HepG2 (cell line): ENCODE results near the gene RCOR1. TPM values are rescaled to one million over a fixed set of nuclear protein-coding genes. Genes with fewer than 3 reads are reported as not detected.
A peak's percentile ranks its signal among the peaks of the same experiment; 100 is the strongest.

Experiments
- ATAC-seq: fragments of 200-7000 bp; cut with Tn5 transposase; 3 replicates; pipeline ENCODE4 v1.9.1; 2020; ENCODE audit warnings: mild to moderate bottlenecking, moderate library complexity
- BruUV-seq: library from RNA; stranded (reverse); fragments of 400-500 nt; replicated peaks from 2 replicates; lab custom pipeline; 2021; lab: Mats Ljungman, UMichigan
- CTCF ChIA-PET: fragments of 300-600 bp; formaldehyde crosslinking; extraction: SDS; loops from one replicate; lab custom pipeline; 2021; ENCODE audit warnings: low total read pairs, inconsistent platforms, low intra/inter-chr PET ratio; lab: Yijun Ruan, JAX
- POLR2A ChIA-PET: fragments of 350-600 bp; sonication (Branson Sonifier 250); formaldehyde crosslinking; loops from one replicate; lab custom pipeline; 2020; ENCODE audit warnings: antibody characterized with exemption, inconsistent platforms; lab: Yijun Ruan, JAX
- DNase-seq: peaks from one replicate; pipeline ENCODE4 v3.0.0-alpha.2; 2015; ENCODE audit warnings: low spot score
- FAIRE-seq: peaks from 3 replicates; lab custom pipeline; 2011; peaks lifted over from hg19 to GRCh38; lab: Jason Lieb, UNC
- H2AFZ ChIP-seq: one replicate; pipeline ENCODE4 v1.6.1; 2011; ENCODE audit warnings: low read length, inconsistent platforms
- H3K27ac ChIP-seq: fragments of 300-600 bp; 3 replicates; pipeline ENCODE4 v1.8.0; 2011; ENCODE audit warnings: mixed run types, mild to moderate bottlenecking, mixed read lengths, low read length, inconsistent platforms; ENCODE audit not compliant: insufficient read depth; ENCODE audit errors: extremely low read length
- H3K27me3 ChIP-seq, 2 experiments: fragments of 200-600 bp in 1 of 2; 2 replicates in 1 of 2; 3 replicates in 1 of 2; pipeline versions ENCODE4 v1.6.0 to v1.8.0; 2011; ENCODE audit warnings: low read length in 2 of 2, mild to moderate bottlenecking in 2 of 2, moderate library complexity in 2 of 2, inconsistent platforms in 1 of 2; ENCODE audit not compliant: insufficient read depth in 2 of 2, control insufficient read depth in 1 of 2
- H3K36me3 ChIP-seq, 2 experiments: fragments of 200-600 bp in 1 of 2; replicated peaks in 1 of 2; 2 replicates in 1 of 2; 3 replicates in 1 of 2; pipeline versions ENCODE4 v1.5.1 to v1.8.0; 2011; ENCODE audit warnings: low read length in 2 of 2, inconsistent platforms in 1 of 2; ENCODE audit not compliant: insufficient read depth in 2 of 2, control insufficient read depth in 1 of 2
- H3K4me1 ChIP-seq: 2 replicates; pipeline ENCODE4 v1.5.1; 2012; ENCODE audit warnings: low read length, inconsistent platforms; ENCODE audit not compliant: insufficient read depth
- H3K4me2 ChIP-seq: 2 replicates; pipeline ENCODE4 v1.6.0; 2011; ENCODE audit warnings: low read depth, low read length, inconsistent platforms
- H3K4me3 ChIP-seq, 3 experiments: fragments of 200-600 bp in 1 of 3; sonication (generic), shearing (Covaris generic) in 1 of 3; replicated peaks in 1 of 3; 2 replicates each; pipeline ENCODE4 v1.5.1; 2011 to 2016; ENCODE audit warnings: low read length in 3 of 3, inconsistent platforms in 2 of 3, low read depth in 2 of 3, mild to moderate bottlenecking in 2 of 3, control low read depth in 1 of 3, mixed read lengths in 1 of 3; ENCODE audit not compliant: insufficient read depth in 1 of 3
- H3K79me2 ChIP-seq: one replicate; pipeline ENCODE4 v1.6.1; 2011; ENCODE audit warnings: low read length, inconsistent platforms; ENCODE audit not compliant: insufficient read depth
- H3K9ac ChIP-seq: 2 replicates; pipeline ENCODE4 v1.6.0; 2011; ENCODE audit warnings: mild to moderate bottlenecking, low read depth, low read length, inconsistent platforms; ENCODE audit not compliant: insufficient read depth
- H3K9me3 ChIP-seq: 2 replicates; pipeline ENCODE4 v1.5.1; 2012; ENCODE audit warnings: mild to moderate bottlenecking, low read length
- H4K20me1 ChIP-seq: 2 replicates; pipeline ENCODE4 v1.6.0; 2011; ENCODE audit warnings: inconsistent platforms, mild to moderate bottlenecking, low read length, moderate library complexity; ENCODE audit not compliant: insufficient read depth
- BORCS8-MEF2B ChIP-seq: sonication (generic); formaldehyde crosslinking; IDR thresholded peaks from 2 replicates; pipeline ENCODE4 v1.8.0; 2022; ENCODE audit warnings: mild to moderate bottlenecking, missing genetic modification reagents
- GATA4 ChIP-seq: sonication (generic); IDR thresholded peaks from 2 replicates; pipeline ENCODE4 v1.6.1; 2016; ENCODE audit warnings: antibody characterized with exemption, low read depth, borderline replicate concordance
- HMG20B ChIP-seq: conservative IDR thresholded peaks from 2 replicates; pipeline ENCODE4 v1.6.1; 2016; ENCODE audit warnings: missing genetic modification reagents, missing compliant biosample characterization
- HOXA3 ChIP-seq: sonication (generic); formaldehyde crosslinking; IDR thresholded peaks from 2 replicates; pipeline ENCODE4 v1.5.0; 2020; ENCODE audit warnings: missing genetic modification reagents
- HOXA7 ChIP-seq: sonication (generic); formaldehyde crosslinking; IDR thresholded peaks from 2 replicates; pipeline ENCODE4 v1.8.1; 2022; ENCODE audit warnings: mild to moderate bottlenecking, missing genetic modification reagents, moderate library complexity
- NCOA2 ChIP-seq: sonication (generic); formaldehyde crosslinking; IDR thresholded peaks from 2 replicates; pipeline ENCODE4 v1.8.0; 2022; ENCODE audit warnings: inconsistent platforms
- RFX3 ChIP-seq: IDR thresholded peaks from 2 replicates; pipeline ENCODE4 v1.6.1; 2016; ENCODE audit warnings: missing biosample characterization, missing genetic modification reagents
- SMAD3 ChIP-seq: sonication (generic); formaldehyde crosslinking; IDR thresholded peaks from 2 replicates; pipeline ENCODE4 v1.4.0; 2020; ENCODE audit warnings: missing genetic modification reagents
- TCF7 ChIP-seq: sonication (generic); IDR thresholded peaks from 2 replicates; pipeline ENCODE4 v1.6.1; 2016; ENCODE audit warnings: antibody characterized with exemption, low read depth
- YY1 ChIP-seq: IDR thresholded peaks from 2 replicates; pipeline ENCODE4 v1.6.1; 2011; ENCODE audit warnings: low read length, low read depth, moderate library complexity, mild to moderate bottlenecking; ENCODE audit not compliant: insufficient read depth, insufficient replicate concordance
- ZNF331 ChIP-seq: sonication (generic); formaldehyde crosslinking; IDR thresholded peaks from 2 replicates; pipeline ENCODE4 v1.4.0; 2020; ENCODE audit warnings: missing genetic modification reagents
- ZNF598 ChIP-seq: sonication (generic); formaldehyde crosslinking; IDR thresholded peaks from 2 replicates; pipeline ENCODE4 v1.5.1; 2020; ENCODE audit warnings: mild to moderate bottlenecking, missing genetic modification reagents, borderline replicate concordance
- ZSCAN29 ChIP-seq: sonication (generic); formaldehyde crosslinking; conservative IDR thresholded peaks from 2 replicates; pipeline ENCODE4 v1.4.0; 2020; ENCODE audit warnings: mild to moderate bottlenecking, missing genetic modification reagents
- WGBS: methylation state at CpG from one replicate; pipeline ENCODE4 v1.1.6; 2017; ENCODE audit warnings: low lambda C conversion rate; 5-methylcytosine and 5-hydroxymethylcytosine counted together
- in situ Hi-C: cut with HindIII; loops from 2 replicates; pipeline ENCODE4 v1.10.0; 2017; ENCODE audit warnings: low pct_unique_long_range_greater_than_20kb; ENCODE audit not compliant: extremely low pct_ligation_motif_present
- intact Hi-C: fragments of 100-400 bp; cut with micrococcal nuclease; formaldehyde crosslinking; loops from one replicate; pipeline ENCODE4 v1.10.0; 2022; ENCODE audit not compliant: unreplicated experiment
- polyA plus RNA-seq, 8 experiments: library from polyadenylated mRNA; depleted of rRNA in 3 of 8; stranded (reverse) in 7 of 8; unstranded in 1 of 8; fragments of >200 nt; fragmentation: Illumina TruSeq in 4 of 8; extraction: Trizol in 4 of 8; gene quantifications; 2 replicates each; pipeline versions ENCODE4 v1.2.1 to v1.2.3, GENCODE V29; 2011 to 2016; ENCODE audit warnings: low read depth in 4 of 8, missing spikeins in 1 of 8, mixed read lengths in 1 of 8; ENCODE audit not compliant: insufficient read depth in 1 of 8
- total RNA-seq, 5 experiments: library from RNA; depleted of rRNA; stranded (reverse); fragments of >200 nt; fragmentation: Illumina TruSeq; extraction: Trizol; gene quantifications; 2 replicates each; pipeline ENCODE4 v1.2.3, GENCODE V29; 2016; ENCODE audit warnings: low read depth in 1 of 5
- TF ChIP-seq, protein P1 (sequence below): sonication (generic); formaldehyde crosslinking; IDR thresholded peaks from 2 replicates; pipeline ENCODE4 v1.9.0; 2021; ENCODE audit warnings: missing genetic modification reagents, mild to moderate bottlenecking, borderline replicate concordance
- TF ChIP-seq, protein P2 (sequence below): sonication (generic); formaldehyde crosslinking; IDR thresholded peaks from 2 replicates; pipeline ENCODE4; 2020; ENCODE audit warnings: missing genetic modification reagents, mild to moderate bottlenecking, borderline replicate concordance
- TF ChIP-seq, protein P3 (sequence below): sonication (generic); formaldehyde crosslinking; IDR thresholded peaks from 2 replicates; pipeline ENCODE4 v1.4.0; 2020; ENCODE audit warnings: missing genetic modification reagents, low read depth, mild to moderate bottlenecking, borderline replicate concordance
- TF ChIP-seq, protein P4 (sequence below): sonication (generic); formaldehyde crosslinking; IDR thresholded peaks from 2 replicates; pipeline ENCODE4 v1.8.0; 2022; ENCODE audit warnings: low read depth, missing genetic modification reagents

RCOR1 gene
- total and polyA plus RNA-seq, 2 of the 13 experiments (the other 11 are each of a cell fraction or from before 2014, with no cell fraction given), result 10.2 to 11.1 TPM

DNA sequence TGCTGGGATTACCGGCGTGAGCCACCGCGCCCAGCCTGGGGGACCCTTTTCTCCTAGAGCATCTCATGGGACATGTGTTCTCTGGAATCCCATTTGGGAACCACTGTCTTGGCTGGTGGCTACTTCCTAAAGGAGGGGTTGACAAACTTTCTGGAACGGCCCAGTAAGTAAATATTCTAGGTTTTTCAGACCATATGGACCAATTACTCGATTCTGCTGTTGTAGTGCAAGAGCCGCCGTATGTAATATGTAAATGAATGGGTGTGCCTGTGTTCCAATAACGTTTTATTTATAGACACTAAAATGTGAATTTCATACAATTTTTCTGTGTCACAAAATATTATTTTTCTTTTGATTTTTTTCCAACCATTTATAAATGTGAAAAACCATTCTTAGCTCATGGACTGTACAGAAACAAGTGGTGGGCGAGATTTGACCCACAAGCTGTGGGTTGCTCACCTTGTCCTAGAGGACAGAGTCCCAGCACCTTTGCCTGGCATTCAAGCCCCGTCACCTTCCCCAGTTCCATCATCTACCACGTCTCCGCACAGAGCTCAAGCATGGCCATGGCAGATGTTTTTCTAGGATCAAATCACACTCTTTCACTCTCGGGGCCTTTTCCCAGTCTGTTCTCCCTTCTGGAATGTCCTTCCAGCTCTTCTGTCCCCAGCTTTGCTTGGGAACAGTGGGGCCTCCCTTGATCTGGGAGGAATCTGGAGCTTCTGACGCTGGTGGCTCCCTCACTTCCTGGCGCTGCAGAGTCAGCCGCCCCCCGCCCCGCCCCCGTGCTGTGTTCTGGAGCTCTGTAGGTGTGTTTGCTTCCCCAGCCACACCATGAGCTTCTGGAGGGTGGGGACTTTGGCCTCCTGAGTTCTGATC, 17.9 kb upstream of the RCOR1 start:
- peak overlapping the region; percentile 77 for H3K9ac ChIP-seq
- 38% methylated on average over 20 of the region's 20 CpGs for WGBS
- H3K36me3 ChIP-seq, result no peaks in the 10 kb centered on the region
- BruUV-seq, result TSS peak; percentile 99
- H3K4me2 ChIP-seq, result peak overlapping the region; percentile 98
- H3K4me3 ChIP-seq, result peak overlapping the region; percentile 46 to 78 (median 54); a peak in 5 of 6 replicates
- H2AFZ ChIP-seq, result peak overlapping the region; percentile 76
- no peaks in the 10 kb centered on the region for H3K27me3 ChIP-seq
- ChIA-PET CTCF (no interaction called here), POLR2A (interaction anchor here (0.6 to 2.4 kb wide), 18 partner anchors 8 to 199 kb away, joined by 3 to 66 read pairs (median 6); no protein-coding TSS in a partner anchor)
- intact Hi-C loops (no loop called here), in situ Hi-C loops (no loop called here)
- H3K9me3 ChIP-seq, result no peaks in the 10 kb centered on the region
- peak; percentile 82 for DNase-seq
- H3K79me2 ChIP-seq, result no peaks in the 10 kb centered on the region
- peak overlapping the region; percentile 88 for H3K27ac ChIP-seq
- FAIRE-seq, result peak; percentile 47
- ATAC-seq, result peak; percentile 90
- peaks cover 83% of the 10 kb centered on the region for H3K4me1 ChIP-seq
- H4K20me1 ChIP-seq, result no peaks in the 10 kb centered on the region
- peak; percentile 29; the same call in 1 of the 2 replicates for TF ChIP-seq GATA4
- peak; percentile 54; the same call in 1 of the 2 replicates for TF ChIP-seq ZNF331 (CRISPR knock-in tag)
- peak; percentile 77; the same call in 1 of the 2 replicates for TF ChIP-seq BORCS8-MEF2B (CRISPR knock-in tag)
- TF ChIP-seq ZNF598, result 0 out of 2 replicates have a peak, but pooled peaks have one; percentile 39
- peak; percentile 58; the same call in 1 of the 2 replicates for TF ChIP-seq ZSCAN29 (CRISPR knock-in tag)
- TF ChIP-seq, protein P1, sequence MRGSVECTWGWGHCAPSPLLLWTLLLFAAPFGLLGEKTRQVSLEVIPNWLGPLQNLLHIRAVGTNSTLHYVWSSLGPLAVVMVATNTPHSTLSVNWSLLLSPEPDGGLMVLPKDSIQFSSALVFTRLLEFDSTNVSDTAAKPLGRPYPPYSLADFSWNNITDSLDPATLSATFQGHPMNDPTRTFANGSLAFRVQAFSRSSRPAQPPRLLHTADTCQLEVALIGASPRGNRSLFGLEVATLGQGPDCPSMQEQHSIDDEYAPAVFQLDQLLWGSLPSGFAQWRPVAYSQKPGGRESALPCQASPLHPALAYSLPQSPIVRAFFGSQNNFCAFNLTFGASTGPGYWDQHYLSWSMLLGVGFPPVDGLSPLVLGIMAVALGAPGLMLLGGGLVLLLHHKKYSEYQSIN, result no peak
- no peak for TF ChIP-seq RFX3 (CRISPR knock-in tag)
- TF ChIP-seq SMAD3 (CRISPR knock-in tag), result no peak
- TF ChIP-seq, protein P2, sequence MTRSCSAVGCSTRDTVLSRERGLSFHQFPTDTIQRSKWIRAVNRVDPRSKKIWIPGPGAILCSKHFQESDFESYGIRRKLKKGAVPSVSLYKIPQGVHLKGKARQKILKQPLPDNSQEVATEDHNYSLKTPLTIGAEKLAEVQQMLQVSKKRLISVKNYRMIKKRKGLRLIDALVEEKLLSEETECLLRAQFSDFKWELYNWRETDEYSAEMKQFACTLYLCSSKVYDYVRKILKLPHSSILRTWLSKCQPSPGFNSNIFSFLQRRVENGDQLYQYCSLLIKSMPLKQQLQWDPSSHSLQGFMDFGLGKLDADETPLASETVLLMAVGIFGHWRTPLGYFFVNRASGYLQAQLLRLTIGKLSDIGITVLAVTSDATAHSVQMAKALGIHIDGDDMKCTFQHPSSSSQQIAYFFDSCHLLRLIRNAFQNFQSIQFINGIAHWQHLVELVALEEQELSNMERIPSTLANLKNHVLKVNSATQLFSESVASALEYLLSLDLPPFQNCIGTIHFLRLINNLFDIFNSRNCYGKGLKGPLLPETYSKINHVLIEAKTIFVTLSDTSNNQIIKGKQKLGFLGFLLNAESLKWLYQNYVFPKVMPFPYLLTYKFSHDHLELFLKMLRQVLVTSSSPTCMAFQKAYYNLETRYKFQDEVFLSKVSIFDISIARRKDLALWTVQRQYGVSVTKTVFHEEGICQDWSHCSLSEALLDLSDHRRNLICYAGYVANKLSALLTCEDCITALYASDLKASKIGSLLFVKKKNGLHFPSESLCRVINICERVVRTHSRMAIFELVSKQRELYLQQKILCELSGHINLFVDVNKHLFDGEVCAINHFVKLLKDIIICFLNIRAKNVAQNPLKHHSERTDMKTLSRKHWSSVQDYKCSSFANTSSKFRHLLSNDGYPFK, result no peak
- TF ChIP-seq TCF7, result no peak
- TF ChIP-seq HOXA7, result no peak
- TF ChIP-seq YY1, result peak; percentile 47
- peak; percentile 49; the same call in 1 of the 2 replicates for TF ChIP-seq NCOA2 (CRISPR knock-in tag)
- TF ChIP-seq, protein P3, sequence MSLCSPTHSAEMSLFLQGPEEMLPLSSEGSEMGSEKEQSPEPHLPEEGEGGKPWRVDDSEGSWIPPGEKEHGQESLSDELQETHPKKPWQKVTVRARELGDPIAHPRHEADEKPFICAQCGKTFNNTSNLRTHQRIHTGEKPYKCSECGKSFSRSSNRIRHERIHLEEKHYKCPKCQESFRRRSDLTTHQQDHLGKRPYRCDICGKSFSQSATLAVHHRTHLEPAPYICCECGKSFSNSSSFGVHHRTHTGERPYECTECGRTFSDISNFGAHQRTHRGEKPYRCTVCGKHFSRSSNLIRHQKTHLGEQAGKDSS (CRISPR knock-in tag), result no peak
- TF ChIP-seq HOXA3 (CRISPR knock-in tag), result peak; percentile 61
- TF ChIP-seq, protein P4, sequence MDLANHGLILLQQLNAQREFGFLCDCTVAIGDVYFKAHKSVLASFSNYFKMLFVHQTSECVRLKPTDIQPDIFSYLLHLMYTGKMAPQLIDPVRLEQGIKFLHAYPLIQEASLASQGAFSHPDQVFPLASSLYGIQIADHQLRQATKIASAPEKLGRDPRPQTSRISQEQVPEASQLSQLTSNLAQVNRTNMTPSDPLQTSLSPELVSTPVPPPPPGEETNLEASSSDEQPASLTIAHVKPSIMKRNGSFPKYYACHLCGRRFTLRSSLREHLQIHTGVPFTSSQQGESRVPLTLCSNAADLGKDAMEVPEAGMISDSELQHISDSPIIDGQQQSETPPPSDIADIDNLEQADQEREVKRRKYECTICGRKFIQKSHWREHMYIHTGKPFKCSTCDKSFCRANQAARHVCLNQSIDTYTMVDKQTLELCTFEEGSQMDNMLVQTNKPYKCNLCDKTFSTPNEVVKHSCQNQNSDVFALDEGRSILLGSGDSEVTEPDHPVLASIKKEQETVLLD (CRISPR knock-in tag), result no peak
- 0 out of 2 replicates have a peak, but pooled peaks have one; percentile 37 for TF ChIP-seq HMG20B (CRISPR knock-in tag)
